Smooth muscle cell (in vitro differentiated cells): ENCODE data around the gene WDR6. TPM values are rescaled to one million over a fixed set of nuclear protein-coding genes. Genes with fewer than 3 reads are reported as not detected.

Experiments used
- DNase-seq: peaks from one replicate; lab custom pipeline; 2025; ENCODE audit not compliant: unreplicated experiment; lab: John Stamatoyannopoulos, UW
- H2AFZ ChIP-seq: fragments of 200-600 bp; sonication (generic); 2 replicates; pipeline ENCODE4 v1.6.0; 2016; ENCODE audit warnings: antibody characterized with exemption, low read depth, mild to moderate bottlenecking
- H3F3A ChIP-seq: fragments of 200-600 bp; sonication (generic); 2 replicates; pipeline ENCODE4 v1.6.0; 2017; ENCODE audit warnings: antibody characterized with exemption, low read depth
- H3K27ac ChIP-seq: fragments of 200-600 bp; sonication (generic); 2 replicates; pipeline ENCODE4 v1.5.1; 2016; ENCODE audit warnings: low read depth, mild to moderate bottlenecking
- H3K27me3 ChIP-seq: fragments of 200-600 bp; sonication (generic); 2 replicates; pipeline ENCODE4 v1.6.1; 2016; ENCODE audit warnings: low read depth, mild to moderate bottlenecking
- H3K36me3 ChIP-seq: fragments of 200-600 bp; sonication (generic); 2 replicates; pipeline ENCODE4 v1.5.1; 2016; ENCODE audit warnings: low read depth
- H3K4me1 ChIP-seq: fragments of 200-600 bp; sonication (generic); 2 replicates; pipeline ENCODE4 v1.5.1; 2016; ENCODE audit warnings: low read depth
- H3K4me2 ChIP-seq: fragments of 200-600 bp; sonication (generic); 2 replicates; pipeline ENCODE4 v1.6.0; 2016; ENCODE audit warnings: mild to moderate bottlenecking
- H3K4me3 ChIP-seq: fragments of 200-600 bp; sonication (generic); 2 replicates; pipeline ENCODE4 v1.5.1; 2016; ENCODE audit warnings: mild to moderate bottlenecking
- H3K79me2 ChIP-seq: fragments of 200-600 bp; sonication (generic); 2 replicates; pipeline ENCODE4 v1.6.0; 2016; ENCODE audit warnings: low read depth, mild to moderate bottlenecking
- H3K9ac ChIP-seq: fragments of 200-600 bp; sonication (generic); 2 replicates; pipeline ENCODE4 v1.6.0; 2016; ENCODE audit warnings: low read depth
- H3K9me3 ChIP-seq: fragments of 200-600 bp; sonication (generic); replicated peaks from 2 replicates; pipeline ENCODE4 v1.5.1; 2016; ENCODE audit warnings: low read depth
- H4K20me1 ChIP-seq: fragments of 200-600 bp; sonication (generic); 2 replicates; pipeline ENCODE4 v1.6.0; 2016; ENCODE audit warnings: low read depth
- WGBS: methylation state at CpG from one replicate; pipeline ENCODE4 v1.1.7; 2016; ENCODE audit warnings: low lambda C conversion rate; 5-methylcytosine and 5-hydroxymethylcytosine counted together
- polyA plus RNA-seq: library from polyadenylated mRNA; unstranded; fragments of >200 nt; fragmentation: Nextera tagmentation; extraction: Ambion mirVana; gene quantifications from 2 replicates; pipeline ENCODE4 v1.2.1, GENCODE V29; 2016
- total RNA-seq: library from RNA; depleted of rRNA; stranded (reverse); fragments of >200 nt; gene quantifications from 2 replicates; pipeline ENCODE4 v1.2.3, GENCODE V29; 2014
- TF ChIP-seq, protein P1 (sequence below): fragments of 200-600 bp; sonication (generic); IDR thresholded peaks from 2 replicates; pipeline ENCODE4 v1.5.1; 2017; ENCODE audit warnings: borderline replicate concordance, mild to moderate bottlenecking, antibody characterized with exemption; ENCODE audit not compliant: insufficient read depth, poor library complexity, severe bottlenecking

Gene WDR6
- total and polyA plus RNA-seq, 2 experiments from 2014 or later, result 61.8 to 86.8 TPM

GRCh38 chr3:49017971-49018706 lies 10.9 kb downstream of the WDR6 start, which contains the start of gene DALRD3:
Gene DALRD3, minus strand, starts transcription at chr3:49018580. Its CDS starts 16 bp downstream, at chr3:49018564.
- TF ChIP-seq, protein P1, sequence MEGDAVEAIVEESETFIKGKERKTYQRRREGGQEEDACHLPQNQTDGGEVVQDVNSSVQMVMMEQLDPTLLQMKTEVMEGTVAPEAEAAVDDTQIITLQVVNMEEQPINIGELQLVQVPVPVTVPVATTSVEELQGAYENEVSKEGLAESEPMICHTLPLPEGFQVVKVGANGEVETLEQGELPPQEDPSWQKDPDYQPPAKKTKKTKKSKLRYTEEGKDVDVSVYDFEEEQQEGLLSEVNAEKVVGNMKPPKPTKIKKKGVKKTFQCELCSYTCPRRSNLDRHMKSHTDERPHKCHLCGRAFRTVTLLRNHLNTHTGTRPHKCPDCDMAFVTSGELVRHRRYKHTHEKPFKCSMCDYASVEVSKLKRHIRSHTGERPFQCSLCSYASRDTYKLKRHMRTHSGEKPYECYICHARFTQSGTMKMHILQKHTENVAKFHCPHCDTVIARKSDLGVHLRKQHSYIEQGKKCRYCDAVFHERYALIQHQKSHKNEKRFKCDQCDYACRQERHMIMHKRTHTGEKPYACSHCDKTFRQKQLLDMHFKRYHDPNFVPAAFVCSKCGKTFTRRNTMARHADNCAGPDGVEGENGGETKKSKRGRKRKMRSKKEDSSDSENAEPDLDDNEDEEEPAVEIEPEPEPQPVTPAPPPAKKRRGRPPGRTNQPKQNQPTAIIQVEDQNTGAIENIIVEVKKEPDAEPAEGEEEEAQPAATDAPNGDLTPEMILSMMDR, result no peak
- H3K9me3 ChIP-seq, result no peaks in the 10 kb centered on the region
- peaks cover 35% of the 10 kb centered on the region for H3K79me2 ChIP-seq
- DNase-seq, result no peak
- H2AFZ ChIP-seq, result peak within 1 kb of the TSS; percentile 26
- WGBS, result 1% methylated on average over 84 of the region's 85 CpGs
- H3K9ac ChIP-seq, result peak within 1 kb of the TSS; percentile 19
- peak within 1 kb of the TSS; percentile 97 for H3K4me2 ChIP-seq
- H3F3A ChIP-seq, result peaks cover 26% of the 10 kb centered on the region
- peaks cover 29% of the 10 kb centered on the region for H4K20me1 ChIP-seq
- peak within 1 kb of the TSS; percentile 75 for H3K4me3 ChIP-seq
- H3K4me1 ChIP-seq, result peaks cover 19% of the 10 kb centered on the region
- H3K27me3 ChIP-seq, result no peaks in the 10 kb centered on the region
- H3K36me3 ChIP-seq, result no peaks in the 10 kb centered on the region
- peak within 1 kb of the TSS; percentile 99 for H3K27ac ChIP-seq

GRCh38 chr3:49018707-49019006 lies 11.5 kb downstream of the WDR6 start:
- Histone ChIP-seq H3F3A (peaks cover 26% of the 10 kb centered on the region), H3K27me3 (no peaks in the 10 kb centered on the region), H3K27ac (peak overlapping the region; percentile 71), H4K20me1 (peaks cover 25% of the 10 kb centered on the region), H2AFZ (peak overlapping the region; percentile 26), H3K4me1 (peaks cover 22% of the 10 kb centered on the region), H3K79me2 (peaks cover 36% of the 10 kb centered on the region), H3K9ac (peak overlapping the region; percentile 19), H3K36me3 (no peaks in the 10 kb centered on the region), H3K9me3 (no peaks in the 10 kb centered on the region), H3K4me3 (peak overlapping the region; percentile 75), H3K4me2 (peak overlapping the region; percentile 97)
- no peak for DNase-seq
- TF ChIP-seq, protein P1, result no peak
- whole genome bisulfite sequencing, result 4% methylated on average over 18 of the region's 18 CpGs

DNA sequence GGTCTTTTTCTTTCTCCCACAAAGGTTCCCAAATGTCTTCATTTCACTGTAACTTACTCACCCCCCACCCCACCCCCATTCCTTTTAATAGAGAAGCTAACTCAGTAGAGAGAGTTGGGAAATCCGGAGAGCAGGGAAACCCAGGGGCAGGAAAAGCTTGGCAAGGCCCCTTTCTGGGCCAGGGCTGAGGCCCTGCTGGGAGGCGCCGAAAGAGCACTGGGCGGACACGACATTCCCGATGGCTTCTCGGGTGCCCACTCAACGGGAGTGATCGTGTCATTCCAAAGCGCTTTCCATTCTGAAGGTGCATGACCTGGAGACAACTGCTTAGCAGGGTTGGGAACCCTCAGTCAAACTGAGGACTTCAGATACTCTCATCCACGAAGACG lies 12.7 kb downstream of the WDR6 start:
- peak overlapping the region; percentile 97 for H3K4me2 ChIP-seq

More for the DNA sequence above, 12.7 kb downstream of the WDR6 start:
- Histone ChIP-seq H3K9me3 (no peaks in the 10 kb centered on the region), H3F3A (peaks cover 31% of the 10 kb centered on the region), H3K27ac (peak overlapping the region; percentile 99), H3K9ac (peak overlapping the region; percentile 86), H3K36me3 (no peaks in the 10 kb centered on the region), H3K4me3 (peak overlapping the region; percentile 75), H2AFZ (no peak overlapping the region), H3K4me1 (peaks cover 22% of the 10 kb centered on the region), H3K79me2 (peaks cover 39% of the 10 kb centered on the region), H3K27me3 (no peaks in the 10 kb centered on the region), H4K20me1 (peaks cover 12% of the 10 kb centered on the region)
- TF ChIP-seq, protein P1, result no peak
- 27% methylated on average over 12 of the region's 12 CpGs for WGBS
- no peak for DNase-seq
